HepG2 (cell line): ENCODE data around the gene CALD1. TPM values are rescaled to one million over a fixed set of nuclear protein-coding genes. Genes with fewer than 3 reads are reported as not detected.

Experiments
- BRD4 ChIP-seq: sonication (generic); formaldehyde crosslinking; IDR thresholded peaks from 2 replicates; pipeline ENCODE4 v1.4.0; 2020; ENCODE audit warnings: missing genetic modification reagents
- CHD2 ChIP-seq: IDR thresholded peaks from 2 replicates; pipeline ENCODE4 v1.6.1; 2011; ENCODE audit warnings: low read depth, low read length, improper control_type of control experiment
- HINFP ChIP-seq: sonication (generic); formaldehyde crosslinking; IDR thresholded peaks from 2 replicates; pipeline ENCODE4 v1.4.0; 2020; ENCODE audit warnings: low read depth, mild to moderate bottlenecking, missing genetic modification reagents
- KDM1A ChIP-seq: IDR thresholded peaks from 2 replicates; pipeline ENCODE4 v1.6.1; 2016; ENCODE audit warnings: missing compliant biosample characterization
- MYC ChIP-seq: sonication (generic); formaldehyde crosslinking; IDR thresholded peaks from 2 replicates; pipeline ENCODE4 v1.9.0; 2021; ENCODE audit warnings: missing genetic modification reagents, borderline replicate concordance
- MYPOP ChIP-seq: sonication (generic); formaldehyde crosslinking; IDR thresholded peaks from 2 replicates; pipeline ENCODE4 v1.8.1; 2023; ENCODE audit warnings: mild to moderate bottlenecking, moderate library complexity, missing genetic modification reagents
- POLR2AphosphoS5 ChIP-seq: IDR thresholded peaks from 2 replicates; pipeline ENCODE4 v1.6.1; 2012; ENCODE audit warnings: low read depth, low read length
- RARA ChIP-seq: IDR thresholded peaks from 2 replicates; pipeline ENCODE4 v1.6.1; 2016; ENCODE audit warnings: missing genetic modification reagents, missing compliant biosample characterization
- SMAD1 ChIP-seq: sonication (generic); formaldehyde crosslinking; IDR thresholded peaks from 2 replicates; pipeline ENCODE4 v1.4.0; 2020; ENCODE audit warnings: missing genetic modification reagents, low read depth, mild to moderate bottlenecking, borderline replicate concordance
- SPEN ChIP-seq: sonication (generic); formaldehyde crosslinking; IDR thresholded peaks from 2 replicates; pipeline ENCODE4 v1.5.1; 2020; ENCODE audit warnings: low read depth, mild to moderate bottlenecking, missing genetic modification reagents
- ZFAT ChIP-seq: sonication (generic); formaldehyde crosslinking; conservative IDR thresholded peaks from 2 replicates; pipeline ENCODE4 v1.8.1; 2023; ENCODE audit warnings: missing genetic modification reagents, inconsistent platforms
- ZNF224 ChIP-seq: sonication (generic); formaldehyde crosslinking; IDR thresholded peaks from 2 replicates; pipeline ENCODE4 v1.5.0; 2020; ENCODE audit warnings: mild to moderate bottlenecking, missing genetic modification reagents
- ZNF292 ChIP-seq: sonication (generic); formaldehyde crosslinking; IDR thresholded peaks from 2 replicates; pipeline ENCODE4 v1.8.1; 2022; ENCODE audit warnings: mild to moderate bottlenecking, low read depth, missing genetic modification reagents, borderline replicate concordance
- ZNF331 ChIP-seq: sonication (generic); formaldehyde crosslinking; IDR thresholded peaks from 2 replicates; pipeline ENCODE4 v1.4.0; 2020; ENCODE audit warnings: missing genetic modification reagents
- ZNF33A ChIP-seq: sonication (generic); formaldehyde crosslinking; IDR thresholded peaks from 2 replicates; pipeline ENCODE4 v1.5.1; 2020; ENCODE audit warnings: missing genetic modification reagents, mild to moderate bottlenecking, moderate library complexity, borderline replicate concordance
- ZNF432 ChIP-seq: sonication (generic); formaldehyde crosslinking; IDR thresholded peaks from 2 replicates; pipeline ENCODE4 v1.5.0; 2020; ENCODE audit warnings: missing genetic modification reagents, mild to moderate bottlenecking, borderline replicate concordance
- polyA plus RNA-seq, 8 experiments: library from polyadenylated mRNA; depleted of rRNA in 3 of 8; stranded (reverse) in 7 of 8; unstranded in 1 of 8; fragments of >200 nt; fragmentation: Illumina TruSeq in 4 of 8; extraction: Trizol in 4 of 8; gene quantifications; 2 replicates each; pipeline versions ENCODE4 v1.2.1 to v1.2.3, GENCODE V29; 2011 to 2016; ENCODE audit warnings: low read depth in 4 of 8, missing spikeins in 1 of 8, mixed read lengths in 1 of 8; ENCODE audit not compliant: insufficient read depth in 1 of 8
- total RNA-seq, 5 experiments: library from RNA; depleted of rRNA; stranded (reverse); fragments of >200 nt; fragmentation: Illumina TruSeq; extraction: Trizol; gene quantifications; 2 replicates each; pipeline ENCODE4 v1.2.3, GENCODE V29; 2016; ENCODE audit warnings: low read depth in 1 of 5
- TF ChIP-seq, protein P1 (sequence below): sonication (generic); formaldehyde crosslinking; conservative IDR thresholded peaks from 2 replicates; pipeline ENCODE4 v1.4.0; 2020; ENCODE audit warnings: missing genetic modification reagents
- TF ChIP-seq, protein P2 (sequence below): sonication (generic); formaldehyde crosslinking; IDR thresholded peaks from 2 replicates; pipeline ENCODE4 v1.4.0; 2020; ENCODE audit warnings: missing genetic modification reagents, borderline replicate concordance

CALD1 gene
- total and polyA plus RNA-seq, 2 of the 13 experiments (the other 11 are each of a cell fraction or from before 2014, with no cell fraction given): 53.0 to 112 TPM

DNA sequence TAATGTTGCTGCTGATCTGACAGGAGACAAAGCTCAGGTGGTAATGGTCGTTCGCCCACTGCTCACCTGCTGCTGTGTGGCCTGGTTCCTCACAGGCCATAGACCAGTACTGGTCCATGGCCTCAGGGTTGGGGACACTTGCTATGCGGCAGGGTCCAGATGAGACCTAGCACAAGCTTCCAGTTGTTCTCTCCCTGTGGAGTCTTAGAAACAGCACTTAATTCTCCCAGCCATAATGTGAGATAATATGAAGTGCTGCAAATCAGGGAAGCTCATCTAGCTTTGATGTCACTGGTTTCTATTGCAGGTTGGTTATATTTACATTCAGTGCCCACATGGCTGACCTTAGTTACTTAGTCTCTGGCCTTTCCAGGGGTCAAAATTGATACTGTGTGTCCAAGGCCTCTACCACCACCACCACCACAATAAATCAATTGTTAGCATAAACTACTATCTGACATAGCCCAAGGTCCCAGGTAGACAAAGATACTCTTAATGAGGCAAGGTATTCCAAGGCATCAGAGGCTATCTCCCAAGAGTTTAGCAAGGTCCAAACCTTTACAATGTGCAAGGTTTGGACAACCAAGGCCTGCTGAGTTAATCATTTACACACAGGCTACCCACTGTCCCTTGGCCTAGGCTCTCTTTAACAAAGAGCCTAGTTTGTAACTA lies 217.9 kb downstream of the CALD1 start (continued):
- no peak for TF ChIP-seq SMAD1
- 0 out of 2 replicates have a peak, but pooled peaks have one; percentile 51 for TF ChIP-seq BRD4
- TF ChIP-seq ZNF292 (CRISPR knock-in tag): peak; percentile 62; the same call in 1 of the 2 replicates
- TF ChIP-seq HINFP: no peak
- no peak for TF ChIP-seq CHD2
- no peak for TF ChIP-seq ZNF33A (CRISPR knock-in tag)
- peak; percentile 72; the same call in 1 of the 2 replicates for TF ChIP-seq MYPOP (CRISPR knock-in tag)
- peak; percentile 57; the same call in 1 of the 2 replicates for TF ChIP-seq KDM1A (CRISPR knock-in tag)
- no peak for TF ChIP-seq POLR2AphosphoS5
- TF ChIP-seq, protein P1, sequence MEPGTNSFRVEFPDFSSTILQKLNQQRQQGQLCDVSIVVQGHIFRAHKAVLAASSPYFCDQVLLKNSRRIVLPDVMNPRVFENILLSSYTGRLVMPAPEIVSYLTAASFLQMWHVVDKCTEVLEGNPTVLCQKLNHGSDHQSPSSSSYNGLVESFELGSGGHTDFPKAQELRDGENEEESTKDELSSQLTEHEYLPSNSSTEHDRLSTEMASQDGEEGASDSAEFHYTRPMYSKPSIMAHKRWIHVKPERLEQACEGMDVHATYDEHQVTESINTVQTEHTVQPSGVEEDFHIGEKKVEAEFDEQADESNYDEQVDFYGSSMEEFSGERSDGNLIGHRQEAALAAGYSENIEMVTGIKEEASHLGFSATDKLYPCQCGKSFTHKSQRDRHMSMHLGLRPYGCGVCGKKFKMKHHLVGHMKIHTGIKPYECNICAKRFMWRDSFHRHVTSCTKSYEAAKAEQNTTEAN (CRISPR knock-in tag): no peak
- TF ChIP-seq ZNF331 (CRISPR knock-in tag): peak; percentile 68
- peak; percentile 42; the same call in 1 of the 2 replicates for TF ChIP-seq MYC
- no peak for TF ChIP-seq ZNF432 (CRISPR knock-in tag)
- TF ChIP-seq, protein P2, sequence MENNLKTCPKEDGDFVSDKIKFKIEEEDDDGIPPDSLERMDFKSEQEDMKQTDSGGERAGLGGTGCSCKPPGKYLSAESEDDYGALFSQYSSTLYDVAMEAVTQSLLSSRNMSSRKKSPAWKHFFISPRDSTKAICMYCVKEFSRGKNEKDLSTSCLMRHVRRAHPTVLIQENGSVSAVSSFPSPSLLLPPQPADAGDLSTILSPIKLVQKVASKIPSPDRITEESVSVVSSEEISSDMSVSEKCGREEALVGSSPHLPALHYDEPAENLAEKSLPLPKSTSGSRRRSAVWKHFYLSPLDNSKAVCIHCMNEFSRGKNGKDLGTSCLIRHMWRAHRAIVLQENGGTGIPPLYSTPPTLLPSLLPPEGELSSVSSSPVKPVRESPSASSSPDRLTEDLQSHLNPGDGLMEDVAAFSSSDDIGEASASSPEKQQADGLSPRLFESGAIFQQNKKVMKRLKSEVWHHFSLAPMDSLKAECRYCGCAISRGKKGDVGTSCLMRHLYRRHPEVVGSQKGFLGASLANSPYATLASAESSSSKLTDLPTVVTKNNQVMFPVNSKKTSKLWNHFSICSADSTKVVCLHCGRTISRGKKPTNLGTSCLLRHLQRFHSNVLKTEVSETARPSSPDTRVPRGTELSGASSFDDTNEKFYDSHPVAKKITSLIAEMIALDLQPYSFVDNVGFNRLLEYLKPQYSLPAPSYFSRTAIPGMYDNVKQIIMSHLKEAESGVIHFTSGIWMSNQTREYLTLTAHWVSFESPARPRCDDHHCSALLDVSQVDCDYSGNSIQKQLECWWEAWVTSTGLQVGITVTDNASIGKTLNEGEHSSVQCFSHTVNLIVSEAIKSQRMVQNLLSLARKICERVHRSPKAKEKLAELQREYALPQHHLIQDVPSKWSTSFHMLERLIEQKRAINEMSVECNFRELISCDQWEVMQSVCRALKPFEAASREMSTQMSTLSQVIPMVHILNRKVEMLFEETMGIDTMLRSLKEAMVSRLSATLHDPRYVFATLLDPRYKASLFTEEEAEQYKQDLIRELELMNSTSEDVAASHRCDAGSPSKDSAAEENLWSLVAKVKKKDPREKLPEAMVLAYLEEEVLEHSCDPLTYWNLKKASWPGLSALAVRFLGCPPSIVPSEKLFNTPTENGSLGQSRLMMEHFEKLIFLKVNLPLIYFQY (CRISPR knock-in tag): no peak
- TF ChIP-seq ZNF224 (CRISPR knock-in tag): no peak
- TF ChIP-seq ZFAT (CRISPR knock-in tag): no peak
- TF ChIP-seq RARA: peak; percentile 92
- no peak for TF ChIP-seq SPEN (CRISPR knock-in tag)
- TF ChIP-seq, all 625 proteins: peak for 199
